GM18511 (cell line): Measurements from ENCODE around the gene CACNA1B.
"Not testable (repeated sequence)": the region's sequence is repeated elsewhere in the genome, so short reads cannot be mapped to it uniquely, and the experiment has no call there.

Experiments used
- ATAC-seq: cut with Tn5 transposase; IDR thresholded peaks from one replicate; pipeline ENCODE4 v1.9.1; 2021; ENCODE audit warnings: mild to moderate bottlenecking, moderate library complexity; ENCODE audit not compliant: unreplicated experiment

Gene CACNA1B

DNA sequence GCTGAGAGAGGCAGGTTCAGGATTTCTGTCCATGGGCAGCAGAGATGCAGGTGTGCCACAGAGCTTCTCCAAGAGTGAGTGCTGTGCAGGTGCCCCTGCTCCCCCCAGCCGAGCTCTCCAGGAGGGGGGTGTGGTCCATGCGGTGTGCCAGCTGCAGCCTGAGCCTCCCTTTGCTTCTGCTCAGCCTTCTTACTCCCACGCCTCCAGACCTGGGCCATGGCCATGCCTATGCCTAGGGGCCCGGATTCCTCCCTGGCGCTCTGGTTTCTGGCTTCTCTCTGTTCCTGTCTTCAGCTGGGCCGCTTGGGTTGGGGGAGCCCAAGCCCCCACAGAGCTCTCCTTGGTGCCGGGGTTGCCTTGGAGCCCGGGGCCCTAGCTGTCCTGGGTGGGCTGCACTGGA is 133.3 kb downstream of the CACNA1B start:
- no peak for ATAC-seq

DNA sequence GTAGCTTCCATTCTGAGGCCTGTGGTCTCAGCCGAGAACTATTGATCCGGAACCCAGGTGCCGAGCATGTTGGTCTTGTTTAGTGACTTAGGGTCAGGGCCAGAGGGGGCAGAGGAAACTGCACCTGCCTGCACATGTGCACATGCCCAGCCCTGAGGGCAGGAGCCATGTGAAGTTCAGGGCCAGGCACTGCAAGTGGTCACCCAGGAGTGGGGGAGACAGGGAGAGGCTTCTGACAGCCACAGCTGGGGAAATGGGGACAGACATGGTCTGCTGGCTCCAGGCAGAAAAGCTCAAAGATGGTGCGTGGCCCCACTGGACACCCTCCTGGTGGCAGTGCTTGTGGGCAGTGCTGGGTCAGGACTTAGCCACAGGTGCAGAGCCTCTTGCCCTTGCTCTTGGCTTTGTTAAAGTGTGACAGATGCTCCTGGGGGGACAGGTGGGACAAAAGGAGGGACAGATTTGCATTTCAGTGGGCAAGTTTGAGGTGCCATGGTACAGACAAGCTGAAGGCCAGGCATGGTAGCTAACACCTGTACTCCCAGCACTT is 134.4 kb downstream of the CACNA1B start:
- no peak for ATAC-seq

DNA sequence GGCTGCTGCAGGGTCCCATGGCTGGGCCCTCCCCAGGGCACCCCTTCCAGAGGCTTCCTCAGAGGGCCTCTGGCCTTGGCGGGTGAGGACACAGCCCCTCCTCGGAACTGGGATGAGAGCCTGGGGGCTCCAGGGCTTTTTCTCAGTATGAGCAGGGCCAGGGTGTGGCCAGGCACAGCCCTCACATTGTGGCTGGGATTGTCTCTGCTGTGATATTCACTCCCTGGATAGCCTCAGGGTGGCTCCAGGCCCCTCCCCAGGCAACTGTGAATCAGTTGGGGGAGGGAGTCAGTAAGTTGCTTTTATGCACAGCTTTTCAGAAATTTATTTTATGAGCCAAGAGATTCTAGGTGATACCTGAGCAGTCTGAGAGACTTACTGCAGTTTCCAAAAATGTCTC is 135.7 kb downstream of the CACNA1B start:
- no peak for ATAC-seq

DNA sequence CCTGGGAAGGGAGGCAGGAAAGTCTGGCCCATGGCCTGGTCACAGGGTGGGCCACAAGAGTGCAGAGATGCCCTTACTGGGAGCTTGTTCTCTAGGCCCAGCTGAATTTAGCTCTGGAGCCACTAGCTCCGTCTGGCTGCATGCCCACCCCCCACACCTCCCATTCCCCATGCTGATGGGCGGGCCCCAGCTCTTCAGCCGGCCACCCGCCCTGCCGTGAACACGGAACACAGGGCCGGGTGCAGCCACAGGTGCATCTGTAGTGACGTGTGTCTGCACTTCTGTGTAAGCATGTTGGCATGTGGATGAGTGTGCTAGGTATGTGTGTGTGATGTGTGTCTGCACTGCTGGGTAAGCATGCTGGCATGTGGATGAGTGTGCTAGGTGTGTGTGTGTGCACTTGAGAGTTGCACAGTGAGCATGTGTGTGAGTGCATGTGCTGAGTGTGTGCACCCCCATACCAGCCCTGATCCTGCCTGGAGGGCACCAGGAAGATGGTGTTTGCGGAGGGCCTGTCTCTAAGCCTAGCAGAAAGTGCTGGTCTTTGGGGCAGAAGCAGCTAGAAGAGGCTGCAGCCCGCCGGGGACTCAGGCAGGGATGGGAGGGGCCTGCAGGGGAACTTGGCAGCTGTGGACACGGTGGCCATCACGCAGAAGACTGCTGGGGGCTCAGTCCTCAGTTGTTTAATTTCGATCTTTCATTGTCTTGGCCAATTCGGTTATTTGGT is 136.4 kb downstream of the CACNA1B start:
- ATAC-seq: no peak

DNA sequence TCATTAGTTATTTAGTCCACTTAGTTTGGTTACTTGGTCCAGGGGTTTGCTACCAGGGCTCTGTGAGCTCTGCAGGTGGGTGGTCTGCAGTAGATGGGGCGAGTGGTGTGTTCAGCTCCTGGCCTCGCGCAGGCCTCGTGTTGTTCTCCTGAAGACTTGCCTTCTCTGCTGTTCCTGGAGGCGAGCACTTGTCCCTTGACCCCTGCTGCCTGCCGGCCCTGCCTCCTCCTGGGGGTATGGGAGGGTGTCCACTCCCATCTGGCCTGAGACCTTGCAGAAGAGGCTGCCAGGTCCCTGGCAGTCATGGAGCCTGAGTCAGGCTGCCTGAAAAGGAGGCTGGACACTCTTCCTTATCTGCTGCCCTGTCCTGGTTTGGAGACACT is 137.0 kb downstream of the CACNA1B start:
- ATAC-seq: no peak

DNA sequence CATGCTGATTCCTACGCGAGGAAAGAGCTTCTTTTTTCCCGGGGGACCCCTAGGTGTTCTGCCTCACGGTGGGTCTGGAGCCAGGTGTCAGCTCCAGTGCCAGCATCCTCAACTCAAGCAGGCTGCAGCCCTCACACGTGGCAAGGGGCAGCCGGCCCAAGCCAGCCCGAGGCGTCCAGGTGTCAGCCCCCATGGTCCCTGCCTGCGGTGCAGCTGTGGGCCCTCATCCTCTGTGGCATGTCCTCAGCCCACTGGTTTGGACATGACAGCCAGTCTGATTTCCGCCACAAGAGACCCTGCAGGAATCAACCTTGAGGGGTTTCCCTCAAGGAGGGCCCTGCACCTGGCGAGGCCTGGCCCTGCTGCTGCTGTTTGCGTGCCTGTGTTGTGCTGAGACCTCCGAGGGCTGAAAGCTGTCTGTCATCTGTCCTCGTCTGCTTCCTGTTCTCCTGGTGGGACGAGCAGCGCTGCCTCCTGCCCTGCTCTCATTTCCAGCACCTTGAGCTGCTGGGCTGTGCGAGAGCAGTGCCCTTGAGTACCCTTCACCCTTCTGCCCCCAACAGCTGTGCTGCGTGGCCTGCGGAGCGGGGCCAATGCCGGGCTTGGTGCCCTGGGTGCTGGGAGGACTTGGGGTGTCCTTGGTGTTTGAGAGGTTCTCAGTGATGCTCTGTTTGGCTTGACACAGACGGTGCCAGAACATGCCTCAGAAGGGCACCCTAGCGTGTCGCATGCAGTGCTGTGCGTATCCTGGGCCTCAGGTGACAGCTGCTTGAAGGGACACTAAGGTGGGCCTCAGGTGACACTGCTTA is 137.6 kb downstream of the CACNA1B start:
- ATAC-seq: no peak

DNA sequence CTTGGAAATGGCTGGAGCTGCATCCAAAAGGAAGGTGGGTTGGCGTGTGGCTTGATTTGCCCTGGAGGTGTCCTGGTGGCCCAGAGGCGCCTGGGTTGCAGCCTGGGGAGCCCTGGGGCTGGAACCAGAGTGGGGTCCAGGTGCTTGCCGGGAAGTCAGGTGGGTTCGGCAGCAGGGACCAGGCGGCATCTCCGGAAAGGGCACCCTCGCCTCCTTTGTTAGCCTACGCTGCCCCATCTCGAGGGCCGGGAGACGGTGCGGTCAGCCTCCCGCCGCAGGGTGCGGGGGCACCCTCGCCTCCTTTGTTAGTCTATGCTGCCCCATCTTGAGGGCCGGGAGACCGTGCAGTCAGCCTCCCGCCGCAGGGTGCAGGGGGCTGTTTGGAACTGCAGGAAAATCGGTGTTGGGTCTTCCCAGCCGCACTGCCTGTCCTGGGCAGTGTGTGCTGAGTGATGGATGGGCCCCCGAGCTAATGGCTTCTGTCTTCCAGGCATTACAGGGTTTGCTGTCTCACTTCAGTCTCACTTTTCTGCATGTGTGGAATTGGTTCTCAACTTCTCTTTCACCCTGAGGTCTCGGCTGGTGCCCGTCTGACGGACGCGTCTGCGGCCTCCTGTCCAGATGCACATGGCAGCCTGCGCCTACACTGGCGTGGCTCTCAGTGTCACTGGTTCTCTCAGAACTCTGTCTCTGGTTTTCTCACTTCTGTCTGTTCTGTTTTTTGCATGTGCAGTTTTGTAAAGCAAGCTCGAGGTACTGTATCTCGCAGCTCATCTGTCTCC is 139.0 kb downstream of the CACNA1B start:
- no peak for ATAC-seq

DNA sequence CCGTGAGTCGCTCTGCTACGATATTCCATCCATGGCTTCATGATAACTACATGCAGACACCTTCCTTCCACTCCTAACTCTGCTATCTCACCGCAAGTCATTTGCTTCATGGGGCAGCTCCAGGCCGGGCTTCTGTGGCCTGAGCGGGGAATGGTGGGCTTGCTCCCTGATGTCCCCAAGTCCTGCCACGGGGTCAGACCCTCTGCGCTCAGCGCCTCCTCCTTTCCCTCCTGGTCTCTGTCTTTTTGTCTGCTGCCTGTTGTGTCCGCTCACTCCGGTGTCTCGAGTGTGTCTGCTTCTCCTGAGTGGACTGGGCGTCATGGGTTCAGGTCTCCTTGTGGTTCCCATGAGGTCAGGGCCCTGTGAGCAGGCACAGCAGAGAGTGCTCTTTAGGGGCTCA is 139.6 kb downstream of the CACNA1B start:
- no peak for ATAC-seq

DNA sequence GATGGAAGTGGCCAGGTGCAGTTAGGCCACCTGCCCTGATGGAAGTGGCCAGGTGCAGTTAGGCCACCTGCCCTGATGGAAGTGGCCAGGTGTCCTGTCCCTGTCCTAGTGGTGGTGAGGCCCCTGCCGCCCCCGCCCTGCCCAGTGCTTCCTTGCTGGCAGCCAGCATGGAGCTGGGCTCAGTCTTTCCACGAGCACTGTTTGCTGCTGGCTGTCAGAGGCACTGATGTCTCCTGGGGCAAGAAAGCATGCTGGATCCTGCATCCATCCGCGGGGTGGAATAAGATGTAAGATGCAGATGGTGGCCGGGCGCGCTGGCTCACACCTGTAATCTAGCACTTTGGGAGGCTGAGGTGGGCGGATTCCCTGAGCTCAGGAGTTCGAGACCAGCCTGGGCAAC is 141.9 kb downstream of the CACNA1B start:
- ATAC-seq: not testable (repeated sequence)

DNA sequence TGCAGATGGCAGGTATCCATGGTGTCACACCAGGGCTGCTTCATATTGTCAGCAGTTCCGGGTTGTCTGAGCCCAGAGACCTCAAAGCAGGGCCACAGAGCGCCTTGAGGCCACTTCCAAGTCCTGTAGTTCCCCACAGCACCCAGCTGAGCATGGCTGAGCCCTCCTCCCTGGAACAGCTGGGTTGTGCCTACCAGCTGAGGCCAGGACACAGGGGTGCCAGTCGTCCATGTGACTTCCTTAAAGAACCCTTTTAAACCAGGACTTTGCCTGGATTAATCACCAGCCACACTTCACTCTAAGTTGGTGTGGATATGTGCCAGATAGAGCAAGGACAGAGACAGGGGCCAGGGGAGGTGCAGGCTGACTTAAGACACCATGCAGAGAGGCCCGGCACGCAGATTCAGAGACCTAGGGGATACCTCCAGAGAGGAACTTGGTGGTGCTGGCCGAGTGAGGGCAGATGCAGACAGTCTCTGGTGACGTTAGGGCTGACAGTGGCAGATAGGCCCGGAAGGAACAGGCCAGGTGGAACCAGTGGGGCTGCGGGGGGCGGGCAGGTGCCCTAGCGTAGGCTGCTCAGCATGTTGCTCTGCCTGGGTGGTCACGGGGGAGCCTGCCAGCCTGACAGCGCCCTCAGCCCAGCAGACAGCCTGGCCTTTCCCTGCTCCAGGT is 142.7 kb downstream of the CACNA1B start:
- ATAC-seq: no peak

DNA sequence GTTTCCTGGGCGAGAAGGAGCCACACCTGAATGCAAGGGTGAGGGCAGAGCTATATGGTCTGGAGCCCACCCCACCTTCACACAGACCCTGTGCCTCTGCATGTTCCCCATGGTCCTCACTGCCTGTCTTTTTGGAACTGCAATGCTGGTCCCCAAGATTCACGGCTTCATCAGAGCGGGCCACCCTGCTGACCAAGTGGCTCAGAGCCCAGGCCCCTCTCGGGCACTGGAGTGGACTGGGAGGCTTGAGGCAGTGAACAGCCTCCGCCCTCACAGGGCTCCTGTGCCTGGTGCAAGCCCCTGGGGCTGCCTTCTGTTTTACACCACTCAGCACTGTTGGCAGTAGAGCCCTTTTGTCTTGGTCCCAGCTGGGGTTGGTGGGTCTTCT is 143.2 kb downstream of the CACNA1B start:
- no peak for ATAC-seq

DNA sequence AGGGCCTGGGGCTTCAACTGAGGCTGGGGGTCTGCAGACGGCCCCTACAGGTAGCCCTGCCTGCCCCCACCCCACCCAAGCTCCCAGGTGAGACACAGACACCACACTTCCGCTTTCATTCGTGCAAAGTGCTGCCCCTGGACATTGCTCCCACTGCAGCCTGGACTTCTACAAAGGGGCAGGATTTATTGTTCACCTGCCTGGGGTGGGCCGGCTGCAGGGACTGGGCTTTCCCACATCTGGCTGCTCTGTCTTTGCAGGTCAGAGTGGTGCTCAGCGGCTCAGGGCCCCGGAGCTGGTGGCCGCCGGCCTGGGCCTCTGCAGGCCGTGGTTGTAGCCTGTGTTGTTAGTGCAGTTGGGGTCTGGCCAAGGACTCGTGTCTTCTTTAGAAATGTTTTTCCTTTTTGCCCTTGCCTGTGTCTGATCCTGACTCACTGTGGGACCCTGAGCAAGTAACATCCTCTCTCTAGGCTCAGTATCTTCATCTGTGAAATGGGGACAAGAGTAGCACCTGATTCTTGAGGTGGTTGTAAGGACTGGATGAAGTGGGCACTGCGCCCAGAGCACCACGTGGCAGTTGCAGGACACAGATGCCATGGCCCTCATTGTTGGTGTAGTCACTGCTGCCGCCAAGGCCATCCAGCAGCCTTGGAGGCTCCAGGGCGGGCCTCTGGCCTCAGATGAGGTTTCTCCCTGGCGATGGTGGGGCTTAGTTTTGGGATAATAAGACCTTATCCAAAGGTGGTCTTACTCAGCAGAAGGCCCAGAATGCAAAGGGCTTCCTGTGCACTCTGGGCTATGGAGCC is 143.9 kb downstream of the CACNA1B start:
- ATAC-seq: no peak

DNA sequence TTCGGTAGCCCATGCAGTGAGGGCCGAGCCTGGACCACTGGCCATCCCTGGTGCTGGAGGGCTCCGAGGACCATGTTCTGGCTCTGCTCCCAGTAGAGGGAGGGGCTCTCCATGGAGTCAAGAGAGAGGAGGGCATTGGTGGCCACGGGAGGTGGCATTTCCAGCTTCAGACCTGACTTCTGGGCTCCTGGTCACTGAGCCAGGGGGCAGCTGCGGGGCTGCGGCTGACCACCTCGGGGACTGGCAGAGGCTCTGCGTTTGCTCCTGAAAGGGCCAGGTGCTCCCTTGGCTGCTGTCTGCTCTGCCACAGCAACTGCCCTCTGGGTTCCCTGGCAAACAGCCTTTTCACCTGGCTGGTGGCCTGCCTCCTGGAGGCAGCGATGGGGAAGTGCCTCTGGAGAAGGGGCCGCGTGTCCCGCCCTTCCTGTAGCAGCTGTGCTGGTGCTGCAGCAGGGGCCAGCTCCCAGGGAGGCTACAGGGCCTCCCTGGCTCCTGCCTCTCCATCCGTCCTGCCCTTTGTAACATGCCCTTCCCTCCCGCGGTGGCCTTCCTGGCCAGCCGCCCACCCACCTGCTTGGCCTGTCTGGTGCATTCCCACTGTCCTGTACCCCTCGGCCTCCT is 144.6 kb downstream of the CACNA1B start:
- ATAC-seq: no peak

DNA sequence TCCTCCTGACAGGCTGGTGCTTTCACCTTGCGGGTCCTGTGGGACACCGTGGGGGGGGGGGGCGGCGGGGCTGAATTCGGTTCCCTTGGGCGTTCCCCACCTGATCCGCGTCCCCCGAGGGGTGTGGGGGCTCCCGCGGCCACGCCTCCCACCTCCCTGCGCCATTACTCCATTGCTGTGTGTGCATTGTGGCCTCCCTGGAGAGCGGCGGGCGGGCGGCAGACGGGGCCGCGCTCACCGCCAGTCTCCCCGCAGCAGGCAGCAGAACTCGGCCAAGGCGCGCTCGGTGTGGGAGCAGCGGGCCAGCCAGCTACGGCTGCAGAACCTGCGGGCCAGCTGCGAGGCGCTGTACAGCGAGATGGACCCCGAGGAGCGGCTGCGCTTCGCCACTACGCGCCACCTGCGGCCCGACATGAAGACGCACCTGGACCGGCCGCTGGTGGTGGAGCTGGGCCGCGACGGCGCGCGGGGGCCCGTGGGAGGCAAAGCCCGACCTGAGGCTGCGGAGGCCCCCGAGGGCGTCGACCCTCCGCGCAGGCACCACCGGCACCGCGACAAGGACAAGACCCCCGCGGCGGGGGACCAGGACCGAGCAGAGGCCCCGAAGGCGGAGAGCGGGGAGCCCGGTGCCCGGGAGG is 145.3 kb downstream of the CACNA1B start:
- ATAC-seq: no peak

DNA sequence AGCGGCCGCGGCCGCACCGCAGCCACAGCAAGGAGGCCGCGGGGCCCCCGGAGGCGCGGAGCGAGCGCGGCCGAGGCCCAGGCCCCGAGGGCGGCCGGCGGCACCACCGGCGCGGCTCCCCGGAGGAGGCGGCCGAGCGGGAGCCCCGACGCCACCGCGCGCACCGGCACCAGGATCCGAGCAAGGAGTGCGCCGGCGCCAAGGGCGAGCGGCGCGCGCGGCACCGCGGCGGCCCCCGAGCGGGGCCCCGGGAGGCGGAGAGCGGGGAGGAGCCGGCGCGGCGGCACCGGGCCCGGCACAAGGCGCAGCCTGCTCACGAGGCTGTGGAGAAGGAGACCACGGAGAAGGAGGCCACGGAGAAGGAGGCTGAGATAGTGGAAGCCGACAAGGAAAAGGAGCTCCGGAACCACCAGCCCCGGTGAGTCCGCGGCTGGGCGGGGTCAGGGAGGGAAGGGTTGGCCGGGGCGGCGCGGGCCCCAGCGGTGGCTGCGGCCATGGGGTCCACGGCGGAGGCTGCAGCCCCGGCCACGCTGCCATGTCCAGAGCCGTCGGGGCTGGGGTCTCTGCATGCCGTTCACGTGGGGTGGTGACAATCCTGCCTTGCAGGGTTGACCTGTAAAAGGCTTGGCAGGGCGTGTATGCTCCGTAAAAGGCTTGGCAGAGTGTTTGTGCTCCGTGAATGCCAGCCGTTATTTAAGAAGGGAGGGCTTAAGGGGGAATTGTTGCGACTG is 146.0 kb downstream of the CACNA1B start:
- no peak for ATAC-seq

DNA sequence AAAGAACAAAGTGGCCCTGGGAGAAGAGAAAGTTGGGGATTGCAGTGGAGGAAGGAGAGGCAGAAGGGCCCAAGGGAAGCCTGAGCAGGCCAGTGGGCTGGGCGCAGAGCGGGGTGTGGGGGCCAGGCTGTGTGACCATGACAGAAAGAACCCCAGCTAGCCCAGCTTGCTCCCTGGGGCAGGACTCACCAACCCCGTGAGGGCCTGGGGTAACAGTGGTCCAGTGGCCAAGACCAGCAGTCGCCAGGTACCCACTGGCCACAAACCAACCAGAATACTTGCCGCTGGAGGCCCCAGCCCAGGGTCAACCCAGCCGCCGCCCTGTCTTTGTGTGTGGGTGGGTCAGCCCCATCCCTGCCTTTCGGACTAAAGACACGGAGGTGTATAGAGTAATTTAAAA is 146.5 kb downstream of the CACNA1B start:
- ATAC-seq: no peak

DNA sequence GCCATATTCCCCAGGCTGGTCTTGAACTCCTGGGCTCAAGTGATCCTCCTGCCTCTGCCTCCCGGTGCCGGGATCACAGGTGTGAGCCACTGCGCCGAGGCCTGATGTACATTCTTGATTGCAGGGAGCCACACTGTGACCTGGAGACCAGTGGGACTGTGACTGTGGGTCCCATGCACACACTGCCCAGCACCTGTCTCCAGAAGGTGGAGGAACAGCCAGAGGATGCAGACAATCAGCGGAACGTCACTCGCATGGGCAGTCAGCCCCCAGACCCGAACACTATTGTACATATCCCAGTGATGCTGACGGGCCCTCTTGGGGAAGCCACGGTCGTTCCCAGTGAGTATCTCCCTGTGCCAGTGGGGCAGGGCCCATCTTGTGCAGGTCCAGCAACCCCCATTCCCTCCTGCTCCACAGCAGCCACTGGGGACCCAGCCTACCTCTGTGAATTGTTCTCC is 147.3 kb downstream of the CACNA1B start:
- no peak for ATAC-seq

DNA sequence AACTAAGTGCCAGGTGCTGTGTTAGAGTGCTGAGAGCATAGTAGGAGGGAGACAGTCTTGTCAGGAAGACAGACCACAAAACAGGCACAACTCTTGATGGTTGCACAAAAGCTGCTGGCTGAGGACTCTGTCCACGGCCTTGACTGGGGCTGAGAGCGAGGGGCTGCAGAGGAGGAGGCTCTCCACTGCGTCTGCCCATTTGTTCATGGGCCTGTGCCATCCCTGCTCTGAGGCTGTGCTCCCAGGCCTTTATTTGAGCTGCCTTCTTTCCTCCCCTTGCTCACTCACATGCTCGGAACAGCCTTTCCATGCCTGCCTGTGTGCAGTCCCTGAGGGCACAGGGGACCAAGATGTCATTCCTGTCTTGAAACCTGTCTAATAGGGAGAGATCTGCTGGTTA is 147.8 kb downstream of the CACNA1B start:
- ATAC-seq: no peak
